IMR-90 (cell line): ENCODE measurements around the gene DIP2C. TPM values are rescaled to one million over a fixed set of nuclear protein-coding genes. Genes with fewer than 3 reads are reported as not detected.

Source experiments
- ATAC-seq: fragments of 200-7000 bp; cut with Tn5 transposase; 2 replicates; pipeline ENCODE4 v1.9.1; 2020; ENCODE audit warnings: low read depth, mild to moderate bottlenecking, moderate library complexity
- BruUV-seq: library from RNA; stranded (reverse); fragments of 400-500 nt; replicated peaks from 2 replicates; lab custom pipeline; 2021; lab: Mats Ljungman, UMichigan
- CTCF ChIA-PET: fragments of 300-600 bp; formaldehyde crosslinking; extraction: SDS; loops from one replicate; lab custom pipeline; 2021; ENCODE audit warnings: antibody characterized with exemption; lab: Yijun Ruan, JAX
- POLR2A ChIA-PET: fragments of 300-600 bp; sonication (Branson Sonifier 250); formaldehyde crosslinking; loops from one replicate; lab custom pipeline; 2022; ENCODE audit warnings: antibody characterized with exemption; ENCODE audit not compliant: unreplicated experiment; lab: Charles Lee
- DNase-seq: peaks from one replicate; pipeline ENCODE4 v3.0.0; 2013
- H2AFZ ChIP-seq: replicated peaks from 2 replicates; pipeline ENCODE3; 2013; ENCODE audit warnings: low read length, mild to moderate bottlenecking; ENCODE audit not compliant: poor library complexity
- H2AK5ac ChIP-seq: 2 replicates; pipeline ENCODE4 v1.6.1; 2013; ENCODE audit warnings: low read depth, low read length, inconsistent platforms
- H2AK9ac ChIP-seq: replicated peaks from 2 replicates; pipeline ENCODE3; 2013; ENCODE audit warnings: mild to moderate bottlenecking, low read depth, low read length, moderate library complexity; ENCODE audit not compliant: poor library complexity
- H2BK120ac ChIP-seq: 2 replicates; pipeline ENCODE4 v1.6.1; 2013; ENCODE audit warnings: low read depth, low read length, inconsistent platforms
- H2BK15ac ChIP-seq: 3 replicates; pipeline ENCODE4 v1.6.1; 2013; ENCODE audit warnings: low read depth, low read length, inconsistent platforms
- H2BK20ac ChIP-seq: 2 replicates; pipeline ENCODE4 v1.6.1; 2013; ENCODE audit warnings: low read depth, mild to moderate bottlenecking, inconsistent platforms, low read length, moderate library complexity
- H2BK5ac ChIP-seq: 2 replicates; pipeline ENCODE4 v1.6.1; 2013; ENCODE audit warnings: mild to moderate bottlenecking, low read depth, low read length, inconsistent platforms; ENCODE audit not compliant: poor library complexity, severe bottlenecking
- H3K14ac ChIP-seq: replicated peaks from 2 replicates; pipeline ENCODE4 v1.6.1; 2013; ENCODE audit warnings: low read depth, low read length, inconsistent platforms
- H3K18ac ChIP-seq: 2 replicates; pipeline ENCODE4 v1.6.1; 2013; ENCODE audit warnings: low read depth, low read length, control low read depth
- H3K23ac ChIP-seq: 2 replicates; pipeline ENCODE4 v1.6.1; 2013; ENCODE audit warnings: low read depth, low read length, inconsistent platforms
- H3K27ac ChIP-seq: 2 replicates; pipeline ENCODE4 v1.5.1; 2013; ENCODE audit warnings: mild to moderate bottlenecking, control low read depth, low read length; ENCODE audit not compliant: insufficient read depth
- H3K27me3 ChIP-seq: 2 replicates; pipeline ENCODE4 v1.6.1; 2013; ENCODE audit warnings: low read length; ENCODE audit not compliant: control insufficient read depth, insufficient read depth
- H3K36me3 ChIP-seq: 2 replicates; pipeline ENCODE4 v1.6.1; 2013; ENCODE audit warnings: low read length, mixed read lengths; ENCODE audit not compliant: control insufficient read depth, insufficient read depth
- H3K4ac ChIP-seq: 2 replicates; pipeline ENCODE4 v1.6.1; 2013; ENCODE audit warnings: low read depth, low read length, inconsistent platforms
- H3K4me1 ChIP-seq: 2 replicates; pipeline ENCODE4 v1.6.1; 2013; ENCODE audit warnings: low read length, mixed read lengths; ENCODE audit not compliant: control insufficient read depth, insufficient read depth
- H3K4me2 ChIP-seq: 2 replicates; pipeline ENCODE4 v1.6.1; 2013; ENCODE audit warnings: low read depth, mild to moderate bottlenecking, control low read depth, low read length, moderate library complexity
- H3K4me3 ChIP-seq: 2 replicates; pipeline ENCODE4 v1.5.1; 2013; ENCODE audit warnings: low read depth, mild to moderate bottlenecking, control low read depth, low read length, moderate library complexity; ENCODE audit not compliant: insufficient read depth
- H3K56ac ChIP-seq: 2 replicates; pipeline ENCODE4 v1.6.1; 2013; ENCODE audit warnings: low read length, inconsistent platforms; ENCODE audit not compliant: insufficient read depth; ENCODE audit errors: extremely low read depth
- H3K79me1 ChIP-seq, 2 experiments: 2 replicates each; pipeline ENCODE4 v1.6.1; 2013; ENCODE audit warnings: low read length in 2 of 2, inconsistent platforms in 1 of 2, low read depth in 1 of 2
- H3K9ac ChIP-seq: 2 replicates; pipeline ENCODE4 v1.6.1; 2013; ENCODE audit warnings: low read depth, low read length, control low read depth
- H3K9me1 ChIP-seq: 2 replicates; pipeline ENCODE4 v1.6.1; 2013; ENCODE audit warnings: low read length, inconsistent platforms; ENCODE audit not compliant: insufficient read depth
- H3K9me3 ChIP-seq: 2 replicates; pipeline ENCODE4 v1.6.1; 2013; ENCODE audit warnings: low read length; ENCODE audit not compliant: control insufficient read depth, insufficient read depth
- H4K20me1 ChIP-seq: 2 replicates; pipeline ENCODE4 v1.6.1; 2013; ENCODE audit warnings: low read length, inconsistent platforms; ENCODE audit not compliant: insufficient read depth
- H4K5ac ChIP-seq: 2 replicates; pipeline ENCODE4 v1.6.1; 2013; ENCODE audit warnings: mild to moderate bottlenecking, low read depth, low read length, control low read depth
- H4K8ac ChIP-seq, 2 experiments: 2 replicates each; pipeline ENCODE4 v1.6.1; 2013; ENCODE audit warnings: low read depth in 2 of 2, low read length in 2 of 2, control low read depth in 1 of 2, inconsistent platforms in 1 of 2
- H4K91ac ChIP-seq: 2 replicates; pipeline ENCODE4 v1.6.1; 2013; ENCODE audit warnings: low read depth, low read length, inconsistent platforms; ENCODE audit not compliant: insufficient read depth
- BHLHE40 ChIP-seq: fragments of 150-350 bp; IDR thresholded peaks from 2 replicates; pipeline ENCODE4 v1.6.1; 2016; ENCODE audit warnings: mild to moderate bottlenecking, low read depth, low read length
- CEBPB ChIP-seq: IDR thresholded peaks from 2 replicates; pipeline ENCODE4 v1.6.1; 2012; ENCODE audit warnings: low read depth, low read length, improper control_type of control experiment
- CHD1 ChIP-seq: IDR thresholded peaks from 2 replicates; pipeline ENCODE4 v1.6.1; 2012; ENCODE audit warnings: low read depth, low read length, improper control_type of control experiment
- ELK1 ChIP-seq: fragments of 150-350 bp; IDR thresholded peaks from 2 replicates; pipeline ENCODE4 v1.6.1; 2016; ENCODE audit warnings: low read depth, mild to moderate bottlenecking, low read length, moderate library complexity, borderline replicate concordance
- FOS ChIP-seq: fragments of 150-350 bp; IDR thresholded peaks from 2 replicates; pipeline ENCODE4 v1.6.1; 2016; ENCODE audit warnings: low read depth, low read length
- MAFK ChIP-seq: IDR thresholded peaks from 2 replicates; pipeline ENCODE4 v1.6.1; 2012; ENCODE audit warnings: low read depth, low read length, improper control_type of control experiment
- MAZ ChIP-seq: IDR thresholded peaks from 2 replicates; pipeline ENCODE4 v1.6.1; 2012; ENCODE audit warnings: low read depth, mild to moderate bottlenecking, low read length, improper control_type of control experiment, moderate library complexity, borderline replicate concordance
- MXI1 ChIP-seq: IDR thresholded peaks from 2 replicates; pipeline ENCODE4 v1.6.1; 2012; ENCODE audit warnings: low read depth, mild to moderate bottlenecking, low read length, moderate library complexity, borderline replicate concordance
- NFE2L2 ChIP-seq: fragments of 150-350 bp; IDR thresholded peaks from 2 replicates; pipeline ENCODE4 v1.6.1; 2016; ENCODE audit warnings: low read depth, mild to moderate bottlenecking, low read length
- POLR2A ChIP-seq: IDR thresholded peaks from 2 replicates; pipeline ENCODE4 v1.6.1; 2012; ENCODE audit warnings: mild to moderate bottlenecking, low read depth, low read length
- RAD21 ChIP-seq: IDR thresholded peaks from 2 replicates; pipeline ENCODE4 v1.6.1; 2012; ENCODE audit warnings: low read length, improper control_type of control experiment
- RCOR1 ChIP-seq: IDR thresholded peaks from 2 replicates; pipeline ENCODE4 v1.6.1; 2012; ENCODE audit warnings: mild to moderate bottlenecking, low read length, improper control_type of control experiment; ENCODE audit not compliant: insufficient replicate concordance
- RFX5 ChIP-seq: IDR thresholded peaks from 2 replicates; pipeline ENCODE4 v1.8.0; 2012; ENCODE audit warnings: low read depth, mild to moderate bottlenecking, low read length, moderate library complexity
- SMC3 ChIP-seq: fragments of 150-350 bp; IDR thresholded peaks from 2 replicates; pipeline ENCODE4 v1.6.1; 2016; ENCODE audit warnings: low read depth, mild to moderate bottlenecking, antibody characterized with exemption, low read length, moderate library complexity
- WGBS, 2 experiments: methylation state at CpG; one replicate each; pipeline versions ENCODE4 v1.1.5 to v1.1.7; 2013; ENCODE audit warnings: missing lambda C conversion rate in 2 of 2; ENCODE audit not compliant: insufficient read length in 1 of 2; ENCODE audit errors: extremely low coverage in 2 of 2; 5-methylcytosine and 5-hydroxymethylcytosine counted together
- dilution Hi-C: fragments of 300-500 bp; cut with HindIII; formaldehyde crosslinking; loops from one replicate; pipeline ENCODE4 v1.14.3; 2018; ENCODE audit warnings: low sequenced_read_pairs; ENCODE audit not compliant: unreplicated experiment
- in situ Hi-C: fragments of 300-500 bp; cut with MboI; formaldehyde crosslinking; loops from 3 replicates; pipeline ENCODE4 v1.14.3; 2019; ENCODE audit warnings: low sequenced_read_pairs, inconsistent platforms, mixed read lengths
- intact Hi-C: fragments of 100-400 bp; cut with micrococcal nuclease; formaldehyde crosslinking; loops from 2 replicates; pipeline ENCODE4 v1.10.0; 2022
- polyA plus RNA-seq, 3 experiments: library from polyadenylated mRNA; depleted of rRNA; stranded (reverse); fragments of >200 nt; gene quantifications; 2 replicates each; pipeline ENCODE4 v1.2.3, GENCODE V29; 2012; ENCODE audit warnings: low replicate concordance in 1 of 3
- total RNA-seq: library from RNA; depleted of rRNA; stranded (reverse); fragments of >200 nt; gene quantifications from 2 replicates; pipeline ENCODE4 v1.2.3, GENCODE V29; 2012
- TF ChIP-seq, protein P1 (sequence below): conservative IDR thresholded peaks from 2 replicates; pipeline ENCODE4 v1.5.1; 2012; ENCODE audit warnings: mild to moderate bottlenecking, low read depth, low read length, improper control_type of control experiment
- TF ChIP-seq, protein P2 (sequence below): fragments of 150-350 bp; IDR thresholded peaks from 2 replicates; pipeline ENCODE4 v1.6.1; 2017; ENCODE audit warnings: mild to moderate bottlenecking, antibody characterized with exemption, low read length, low read depth

Gene DIP2C
- total and polyA plus RNA-seq, 2 of the 4 experiments (the other 2 are of a cell fraction), result 8.6 to 17.3 TPM

DNA sequence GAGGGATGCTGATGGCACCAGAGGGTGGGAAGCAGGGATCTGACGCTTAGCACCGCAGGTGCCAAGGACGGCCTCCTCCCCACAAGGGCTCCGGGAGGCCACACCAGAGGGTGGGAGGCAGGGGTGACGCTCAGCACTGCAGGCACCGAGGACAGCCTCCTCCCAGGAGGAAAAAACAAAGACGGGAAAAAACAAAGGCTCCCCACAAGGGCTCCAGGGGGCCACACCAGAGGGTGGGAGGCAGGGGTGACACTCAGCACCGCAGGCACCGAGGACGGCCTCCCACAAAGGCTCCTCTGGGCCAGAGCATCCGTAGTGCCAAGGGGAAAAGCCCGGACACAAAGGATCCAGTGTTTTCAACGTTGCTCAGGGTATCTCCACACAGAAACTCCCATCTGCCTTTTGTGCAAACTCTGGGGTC, 25.6 kb downstream of the DIP2C start:
- Histone ChIP-seq H3K4me3 (no peak overlapping the region), H3K79me1 (peaks cover 43 to 91% of the 10 kb centered on the region in 2 experiments), H3K4me2 (no peak overlapping the region), H3K56ac (no peak overlapping the region), H4K20me1 (peaks cover 87% of the 10 kb centered on the region), H3K18ac (no peak overlapping the region), H2BK120ac (no peak overlapping the region), H2AK5ac (no peak overlapping the region; the same call in 1 of the 2 replicates), H4K5ac (no peak overlapping the region), H3K27ac (no peak overlapping the region), H3K14ac (no peak overlapping the region), H3K9ac (no peak overlapping the region), H2AFZ (no peak overlapping the region), H2BK20ac (no peak overlapping the region), H3K9me3 (no peaks in the 10 kb centered on the region), H3K4ac (no peak overlapping the region), H3K23ac (no peak overlapping the region), H4K8ac (no peak overlapping the region), H2BK5ac (no peak overlapping the region), H3K27me3 (no peaks in the 10 kb centered on the region), H3K36me3 (no peaks in the 10 kb centered on the region), H4K91ac (no peak overlapping the region), H3K9me1 (peaks cover 28% of the 10 kb centered on the region), H3K4me1 (peaks cover 27% of the 10 kb centered on the region), H2BK15ac (no peak overlapping the region), H2AK9ac (no peak overlapping the region)
- DNase-seq, result no peak
- WGBS, 2 experiments, result 48% methylated on average over 4 of the region's 13 CpGs; no CpG with 5 or more reads in 1 of the 2 experiments
- intact Hi-C loops, result no loop called here
- no TSS peak for BruUV-seq
- ChIA-PET CTCF (no interaction called here), POLR2A (no interaction called here)
- no peak for ATAC-seq
- in situ Hi-C loops, result no loop called here
- TF ChIP-seq MAFK (no peak), RAD21 (no peak), NFE2L2 (no peak), CEBPB (no peak), POLR2A (no peak), ELK1 (no peak), MAZ (no peak), RFX5 (no peak), SMC3 (no peak), MXI1 (no peak), FOS (no peak), RCOR1 (no peak), CHD1 (no peak), BHLHE40 (no peak)
- TF ChIP-seq, protein P1, sequence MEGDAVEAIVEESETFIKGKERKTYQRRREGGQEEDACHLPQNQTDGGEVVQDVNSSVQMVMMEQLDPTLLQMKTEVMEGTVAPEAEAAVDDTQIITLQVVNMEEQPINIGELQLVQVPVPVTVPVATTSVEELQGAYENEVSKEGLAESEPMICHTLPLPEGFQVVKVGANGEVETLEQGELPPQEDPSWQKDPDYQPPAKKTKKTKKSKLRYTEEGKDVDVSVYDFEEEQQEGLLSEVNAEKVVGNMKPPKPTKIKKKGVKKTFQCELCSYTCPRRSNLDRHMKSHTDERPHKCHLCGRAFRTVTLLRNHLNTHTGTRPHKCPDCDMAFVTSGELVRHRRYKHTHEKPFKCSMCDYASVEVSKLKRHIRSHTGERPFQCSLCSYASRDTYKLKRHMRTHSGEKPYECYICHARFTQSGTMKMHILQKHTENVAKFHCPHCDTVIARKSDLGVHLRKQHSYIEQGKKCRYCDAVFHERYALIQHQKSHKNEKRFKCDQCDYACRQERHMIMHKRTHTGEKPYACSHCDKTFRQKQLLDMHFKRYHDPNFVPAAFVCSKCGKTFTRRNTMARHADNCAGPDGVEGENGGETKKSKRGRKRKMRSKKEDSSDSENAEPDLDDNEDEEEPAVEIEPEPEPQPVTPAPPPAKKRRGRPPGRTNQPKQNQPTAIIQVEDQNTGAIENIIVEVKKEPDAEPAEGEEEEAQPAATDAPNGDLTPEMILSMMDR, result no peak
- TF ChIP-seq, protein P2, sequence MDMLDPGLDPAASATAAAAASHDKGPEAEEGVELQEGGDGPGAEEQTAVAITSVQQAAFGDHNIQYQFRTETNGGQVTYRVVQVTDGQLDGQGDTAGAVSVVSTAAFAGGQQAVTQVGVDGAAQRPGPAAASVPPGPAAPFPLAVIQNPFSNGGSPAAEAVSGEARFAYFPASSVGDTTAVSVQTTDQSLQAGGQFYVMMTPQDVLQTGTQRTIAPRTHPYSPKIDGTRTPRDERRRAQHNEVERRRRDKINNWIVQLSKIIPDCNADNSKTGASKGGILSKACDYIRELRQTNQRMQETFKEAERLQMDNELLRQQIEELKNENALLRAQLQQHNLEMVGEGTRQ, result no peak
- dilution Hi-C loops, result no loop called here
